Measurements from ENCODE around the gene ZDHHC11.
"Not testable (repeated sequence)": the region's sequence is repeated elsewhere in the genome, so short reads cannot be mapped to it uniquely, and the experiment has no call there.

ZDHHC11 gene

DNA sequence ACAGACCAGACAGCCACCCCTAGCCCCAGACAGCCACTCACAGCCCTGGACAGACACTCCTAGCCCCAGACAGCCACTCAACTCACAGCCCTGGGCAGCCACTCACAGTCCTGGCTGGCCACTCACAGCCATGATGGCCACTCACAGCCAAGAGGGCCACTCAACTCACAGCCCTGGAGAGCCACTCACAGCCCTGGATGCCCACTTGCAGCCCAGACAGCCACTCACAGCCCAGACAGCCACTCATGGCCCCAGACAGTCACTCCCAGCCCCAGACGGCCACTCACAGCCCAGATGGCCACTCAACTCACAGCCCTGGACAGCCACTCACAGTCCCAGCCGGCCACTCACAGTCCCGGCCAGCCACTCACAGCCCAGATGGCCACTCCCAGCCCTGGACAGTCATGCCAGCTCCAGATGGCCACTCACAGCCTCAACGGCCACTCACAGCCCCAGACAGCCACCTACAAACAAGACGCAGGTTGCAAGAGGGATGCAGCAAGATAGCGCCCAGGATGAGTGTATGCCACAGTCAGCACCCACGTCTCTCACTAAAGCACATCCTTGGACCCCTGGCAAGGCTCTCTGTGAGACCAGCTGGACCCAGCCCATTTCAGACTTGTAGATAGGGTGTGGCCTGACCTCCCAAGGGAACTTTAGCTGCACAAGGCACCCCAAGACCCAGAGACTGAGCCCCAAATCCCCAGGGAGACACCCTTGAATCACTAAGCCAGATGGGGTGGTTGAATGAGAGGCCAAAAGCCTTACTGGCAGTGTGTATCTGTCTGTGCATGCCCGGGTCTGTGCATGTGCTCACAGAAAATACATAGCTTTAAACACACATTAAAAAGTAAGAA, 88.7 kb downstream of the ZDHHC11 start:
- DNase-seq (ENCODE audit: low read depth in 2 of 2), result no peak

GRCh38 chr5:761059-761771, 89.6 kb downstream of the ZDHHC11 start:
- DNase-seq (ENCODE audit: low read depth in 2 of 2), result no peak

GRCh38 chr5:760363-761058, 90.3 kb downstream of the ZDHHC11 start:
- DNase-seq (ENCODE audit: low read depth in 2 of 2), result no peak

GRCh38 chr5:759781-760362, 90.9 kb downstream of the ZDHHC11 start:
- DNase-seq (ENCODE audit: low read depth in 2 of 2), result no peak

DNA sequence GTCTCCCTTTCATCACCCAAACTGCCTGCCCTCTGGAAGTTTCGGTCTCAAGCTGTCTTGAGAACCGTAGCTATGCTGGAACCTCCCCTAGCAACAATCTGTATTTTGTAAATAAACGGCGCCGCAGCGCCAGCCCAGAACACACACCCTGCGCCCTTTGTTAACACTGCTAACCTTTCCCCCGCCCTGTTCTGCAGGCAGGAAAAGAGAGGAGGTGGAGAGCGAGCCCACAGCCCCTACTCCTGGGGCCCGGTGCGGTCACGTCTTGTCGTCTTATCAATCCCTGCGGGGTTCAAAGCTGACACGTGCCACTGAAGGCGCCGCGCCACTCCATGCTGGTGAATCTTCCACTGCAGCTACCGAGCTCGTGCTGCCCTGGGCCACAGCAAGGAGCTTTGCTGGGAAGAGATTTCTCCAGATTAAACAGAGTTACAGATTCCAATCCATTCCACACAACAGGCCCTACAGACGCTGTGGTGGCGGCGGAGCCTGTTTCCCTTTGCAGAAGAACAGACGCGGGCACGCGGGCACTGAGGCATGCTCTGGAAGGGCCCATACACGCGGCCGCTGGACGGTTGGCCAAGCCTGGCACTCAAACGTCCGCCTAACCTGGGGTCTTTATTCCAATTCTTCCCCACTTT, 91.6 kb downstream of the ZDHHC11 start:
- DNase-seq (ENCODE audit: low read depth in 2 of 2), result peak in 1 of 2 donors; percentile 61

- no peak for DNase-seq (ENCODE audit: low read depth in 2 of 2)
These were observed 92.1 kb downstream of the ZDHHC11 start for GRCh38 chr5:758698-759053.

DNA sequence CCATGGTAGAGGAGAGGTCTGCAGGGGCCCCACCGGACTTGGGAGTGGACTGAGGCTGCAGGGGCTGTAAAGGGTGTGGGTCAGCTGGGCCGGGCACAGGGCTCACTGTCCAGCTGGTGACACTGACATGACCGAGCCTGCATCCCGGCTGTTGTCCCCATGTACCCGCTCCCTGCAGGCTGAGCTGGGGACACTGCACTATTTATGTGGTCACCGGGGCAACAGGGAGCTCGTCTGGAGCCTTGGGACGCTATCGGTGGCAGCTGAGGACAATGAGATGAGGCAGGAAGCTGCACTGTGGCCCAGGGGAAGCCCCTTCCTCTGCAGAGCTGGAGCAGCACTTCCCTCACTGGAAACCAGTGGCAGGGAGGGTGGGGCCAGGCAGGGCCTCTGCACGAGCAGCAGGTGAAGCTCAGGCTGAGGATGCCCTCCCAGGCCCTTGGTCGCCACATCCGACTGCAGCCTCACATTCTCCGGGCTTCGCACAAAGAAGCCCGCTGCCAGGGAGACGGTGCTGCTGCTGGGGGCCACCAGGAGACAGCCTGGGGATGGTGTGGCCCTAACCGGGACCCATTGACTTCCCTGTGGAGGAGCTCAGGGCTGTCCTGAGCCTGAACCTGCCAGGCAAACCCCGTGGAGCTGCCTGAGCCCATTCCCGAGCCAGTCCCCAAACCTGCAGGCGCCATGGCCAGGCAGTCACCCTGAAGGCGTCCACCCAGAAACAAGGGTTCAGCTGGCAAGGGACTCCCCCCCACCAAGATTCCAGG, 92.7 kb downstream of the ZDHHC11 start:
- DNase-seq (ENCODE audit: low read depth in 2 of 2), result no peak

DNA sequence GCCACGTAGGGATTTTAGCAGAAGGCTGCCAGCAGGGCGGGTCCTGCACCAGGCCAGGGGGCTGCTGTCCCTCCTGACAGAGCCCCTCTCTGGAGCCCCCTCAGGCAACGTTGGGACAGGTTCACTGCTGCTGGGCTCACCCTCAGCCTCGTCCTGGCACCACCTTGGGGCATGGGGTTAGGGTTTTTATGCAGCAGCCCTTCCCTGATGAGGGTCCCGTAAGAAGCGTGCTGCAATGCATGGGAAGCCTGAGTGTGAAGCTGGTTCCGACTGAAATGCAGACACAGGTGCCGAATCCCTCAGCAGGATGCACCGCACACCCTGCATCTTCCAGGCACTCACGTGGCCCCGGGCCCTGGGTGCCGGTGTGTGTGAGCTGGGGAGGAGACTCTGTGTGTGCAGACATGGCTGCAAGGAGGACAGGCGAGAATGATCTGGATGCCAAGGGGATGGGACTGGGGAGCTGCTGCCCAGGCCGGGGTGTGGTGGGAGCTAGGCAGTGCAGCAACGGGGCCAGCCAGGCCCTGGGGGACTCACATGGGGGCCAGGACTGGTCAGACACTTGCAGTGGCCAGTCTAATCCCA, 93.3 kb downstream of the ZDHHC11 start:
- no peak for DNase-seq (ENCODE audit: low read depth in 2 of 2)

- DNase-seq (ENCODE audit: low read depth in 2 of 2), result no peak
These were observed 93.9 kb downstream of the ZDHHC11 start for GRCh38 chr5:756865-757345.

GRCh38 chr5:756171-756570, 94.6 kb downstream of the ZDHHC11 start:
- DNase-seq (ENCODE audit: low read depth in 2 of 2), result no peak

- DNase-seq (ENCODE audit: low read depth in 2 of 2), result not testable (repeated sequence)
These were observed 96.6 kb downstream of the ZDHHC11 start for GRCh38 chr5:754143-754632.

DNA sequence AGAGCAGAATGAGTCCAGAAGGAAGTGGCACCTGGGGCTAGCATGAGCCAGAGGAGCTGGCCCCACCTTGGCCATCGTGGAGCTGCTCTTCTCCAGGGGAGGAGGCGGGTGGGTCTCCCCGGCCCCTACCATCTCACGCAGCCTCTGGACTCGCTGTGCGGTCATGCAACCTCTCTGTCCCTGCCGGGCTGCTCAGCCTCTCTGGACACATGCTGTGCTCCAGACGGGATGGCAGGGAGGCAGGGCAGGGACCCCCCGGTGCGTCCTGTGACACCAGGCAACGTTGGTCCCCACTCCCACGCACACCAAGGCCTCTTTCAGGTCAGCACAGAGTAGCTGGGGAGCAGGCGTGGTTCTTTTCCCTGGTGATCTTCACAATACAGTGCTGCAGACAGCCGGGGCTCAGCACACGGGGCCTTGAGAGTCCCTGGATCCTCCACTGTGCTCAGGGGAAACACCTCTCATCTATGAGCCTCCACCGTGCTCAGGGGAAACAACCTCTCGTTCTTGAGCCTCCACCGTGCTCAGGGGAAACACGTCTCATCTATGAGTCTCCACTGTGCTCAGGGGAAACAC, 97.1 kb downstream of the ZDHHC11 start:
- not testable (repeated sequence) for DNase-seq (ENCODE audit: low read depth in 2 of 2)

DNA sequence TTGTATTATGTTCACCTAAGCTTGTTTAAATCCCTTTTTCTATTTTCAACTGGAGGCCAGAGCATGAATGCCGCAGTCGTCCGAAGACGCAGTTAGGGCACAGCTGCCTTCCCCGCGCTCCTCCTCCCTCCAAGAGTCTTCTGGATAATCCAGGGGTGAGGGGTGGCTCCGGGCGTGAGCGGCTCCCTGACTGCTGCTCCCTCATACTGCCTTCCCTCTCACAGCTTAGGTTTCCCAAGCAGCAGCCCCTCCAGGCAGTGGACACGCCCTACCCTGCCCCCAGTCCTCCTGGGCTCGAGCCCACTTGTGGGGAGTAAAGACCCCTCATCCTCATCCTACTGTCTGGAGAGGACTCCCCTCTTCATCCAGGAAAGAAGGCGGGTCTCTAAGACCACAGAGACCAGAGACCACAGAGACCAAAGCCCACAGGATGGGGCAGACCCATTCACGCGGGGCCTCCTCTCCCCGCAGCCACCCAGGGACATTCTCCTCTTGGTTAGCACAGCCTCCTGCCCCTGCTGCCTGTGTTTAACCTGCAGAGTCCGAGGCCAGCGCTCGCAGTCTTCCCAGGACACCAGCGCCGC, 98.2 kb downstream of the ZDHHC11 start:
- DNase-seq (ENCODE audit: low read depth in 2 of 2), result not testable (repeated sequence)

GRCh38 chr5:751992-752391, 98.8 kb downstream of the ZDHHC11 start:
- DNase-seq (ENCODE audit: low read depth in 2 of 2), result not testable (repeated sequence)

DNA sequence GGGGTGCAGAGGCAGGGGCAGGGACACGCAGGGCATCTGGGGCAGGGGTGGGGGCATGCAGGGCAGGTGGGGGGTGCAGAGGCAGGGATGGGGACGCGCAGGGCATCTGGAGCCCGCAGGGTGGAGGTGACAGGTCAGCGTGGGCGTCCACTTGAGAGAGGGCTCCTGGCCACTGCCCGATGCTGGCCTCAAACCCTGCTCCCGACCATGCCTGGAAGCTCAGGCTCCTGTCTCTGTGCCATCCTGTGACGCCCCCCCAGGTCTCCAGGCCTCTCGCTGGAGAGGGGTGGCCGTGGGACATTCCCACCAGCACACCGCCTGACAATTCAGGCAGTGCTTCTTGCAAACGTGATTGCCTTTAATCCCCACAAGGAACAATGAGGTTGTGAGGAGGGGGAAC, 99.3 kb downstream of the ZDHHC11 start:
- DNase-seq (ENCODE audit: low read depth in 2 of 2), result no peak

GRCh38 chr5:750226-750625, 100.6 kb downstream of the ZDHHC11 start:
- DNase-seq (ENCODE audit: low read depth in 2 of 2), result not testable (repeated sequence)

GRCh38 chr5:749101-749670, 101.6 kb downstream of the ZDHHC11 start:
- no peak for DNase-seq (ENCODE audit: low read depth in 2 of 2)

DNA sequence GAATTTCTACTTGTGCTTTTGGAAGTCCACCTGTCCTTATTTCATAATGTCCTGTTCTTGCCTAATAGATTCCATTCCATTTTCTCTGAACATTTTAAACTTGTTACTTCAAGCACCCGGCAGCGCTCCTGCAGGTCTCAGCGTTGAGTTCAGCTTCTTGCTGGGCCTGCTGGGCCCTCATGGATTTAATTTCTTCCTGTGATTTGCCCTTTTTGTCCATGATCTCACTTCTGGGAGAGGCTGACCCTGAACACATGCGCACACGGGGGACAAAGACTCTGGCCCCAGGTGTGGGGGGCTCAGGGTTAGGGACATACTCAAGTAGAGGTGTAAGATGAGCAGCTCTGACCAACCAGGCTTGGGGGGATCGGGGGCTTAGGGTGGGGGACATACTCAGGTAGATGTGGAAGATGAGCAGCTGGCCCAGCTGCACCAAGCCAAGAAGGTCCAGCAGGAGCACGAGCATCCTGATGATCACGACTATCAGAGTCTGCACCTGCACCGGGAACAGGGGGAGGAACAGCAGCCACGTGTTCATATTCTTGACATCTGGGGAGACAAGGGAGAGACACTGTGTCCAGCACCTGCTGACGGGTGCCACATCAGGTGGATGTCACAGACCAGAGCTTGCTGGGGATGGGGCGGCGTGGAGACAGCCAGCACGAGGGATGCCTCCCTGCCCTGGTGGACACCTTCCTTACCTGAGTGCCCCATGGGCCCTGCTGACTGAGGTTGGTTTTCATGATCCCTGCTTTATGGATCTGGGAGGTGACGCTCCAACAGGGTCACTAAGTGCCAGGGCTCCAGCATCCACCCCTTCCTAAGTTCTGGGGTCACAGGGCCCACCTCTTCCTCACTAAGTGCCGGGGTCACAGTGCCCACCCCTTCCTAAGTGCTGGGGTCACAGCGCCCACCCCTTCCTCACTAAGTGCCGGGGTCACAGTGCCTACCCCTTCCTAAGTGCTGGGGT, 102.5 kb downstream of the ZDHHC11 start:
- DNase-seq (ENCODE audit: low read depth in 2 of 2), result not testable (repeated sequence)

All from stimulated activated CD4-positive, alpha-beta T cell treated with anti-CD3 and anti-CD28 coated beads, Interleukin-4, amount 100 ng/mL, for 48 hours (primary cell).